Hepatocyte (in vitro differentiated cells): ENCODE results near the gene NPIPB2. TPM values are rescaled to one million over a fixed set of nuclear protein-coding genes. Genes with fewer than 3 reads are reported as not detected.

Source experiments
- polyA plus RNA-seq: library from polyadenylated mRNA; unstranded; fragments of >200 nt; fragmentation: Nextera tagmentation; extraction: Ambion mirVana; gene quantifications from 2 replicates; pipeline ENCODE4 v1.2.1, GENCODE V29; 2016
- small RNA-seq: library from RNA; depleted of rRNA; stranded (forward); fragments of <200 nt; gene quantifications from one replicate; pipeline ENCODE3, GENCODE V24; 2014
- total RNA-seq: library from RNA; depleted of rRNA; stranded (reverse); fragments of >200 nt; gene quantifications from 2 replicates; pipeline ENCODE4 v1.2.3, GENCODE V29; 2014

NPIPB2 gene
- total and polyA plus RNA-seq, 2 experiments from 2014 or later, result 5.8 to 12.2 TPM

Small RNAs within 50 kb of the gene (small RNA-seq; reads per million reads assigned to genes)
- not detected for gene AC007216.5
- not detected for gene COX6CP1
- not detected for gene UBL5P4

Other genes with a start within 250 kb of the NPIPB2 start
- gene TXNDC11, start 199.2 kb downstream of the NPIPB2 start, total RNA-seq, result 48.7 and 59.4 TPM in 2 replicates
- 58.5 and 59.4 TPM in 2 replicates for gene TXNDC11, start 199.2 kb downstream of the NPIPB2 start, polyA plus RNA-seq
- gene ZC3H7A, start 144.8 kb downstream of the NPIPB2 start, total RNA-seq, result 38.0 and 40.3 TPM in 2 replicates
- gene ZC3H7A, start 144.8 kb downstream of the NPIPB2 start, polyA plus RNA-seq, result 34.1 and 34.9 TPM in 2 replicates
- 138 and 162 TPM in 2 replicates for gene RSL1D1, start 90.5 kb downstream of the NPIPB2 start, total RNA-seq
- 138 and 142 TPM in 2 replicates for gene RSL1D1, start 90.5 kb downstream of the NPIPB2 start, polyA plus RNA-seq
- 79.2 and 83.8 TPM in 2 replicates for gene GSPT1, start 26.1 kb downstream of the NPIPB2 start, total RNA-seq
- gene GSPT1, start 26.1 kb downstream of the NPIPB2 start, polyA plus RNA-seq, result 105 and 109 TPM in 2 replicates
- gene TNFRSF17, start 23.2 kb upstream of the NPIPB2 start, total RNA-seq, result not detected in 2 replicates
- not detected in 2 replicates for gene TNFRSF17, start 23.2 kb upstream of the NPIPB2 start, polyA plus RNA-seq
- 5.3 and 7.5 TPM in 2 replicates for gene SNX29, start 34.7 kb upstream of the NPIPB2 start, total RNA-seq
- gene SNX29, start 34.7 kb upstream of the NPIPB2 start, polyA plus RNA-seq, result 17.4 and 23.9 TPM in 2 replicates